HG02759 (cell line): ENCODE data around the gene FRMD5.
"Not testable (repeated sequence)": the region's sequence is repeated elsewhere in the genome, so short reads cannot be mapped to it uniquely, and the experiment has no call there.

Experiments
- ATAC-seq: cut with Tn5 transposase; IDR thresholded peaks from one replicate; pipeline ENCODE4 v1.9.1; 2021; ENCODE audit warnings: mild to moderate bottlenecking, moderate library complexity; ENCODE audit not compliant: unreplicated experiment

FRMD5 gene

DNA sequence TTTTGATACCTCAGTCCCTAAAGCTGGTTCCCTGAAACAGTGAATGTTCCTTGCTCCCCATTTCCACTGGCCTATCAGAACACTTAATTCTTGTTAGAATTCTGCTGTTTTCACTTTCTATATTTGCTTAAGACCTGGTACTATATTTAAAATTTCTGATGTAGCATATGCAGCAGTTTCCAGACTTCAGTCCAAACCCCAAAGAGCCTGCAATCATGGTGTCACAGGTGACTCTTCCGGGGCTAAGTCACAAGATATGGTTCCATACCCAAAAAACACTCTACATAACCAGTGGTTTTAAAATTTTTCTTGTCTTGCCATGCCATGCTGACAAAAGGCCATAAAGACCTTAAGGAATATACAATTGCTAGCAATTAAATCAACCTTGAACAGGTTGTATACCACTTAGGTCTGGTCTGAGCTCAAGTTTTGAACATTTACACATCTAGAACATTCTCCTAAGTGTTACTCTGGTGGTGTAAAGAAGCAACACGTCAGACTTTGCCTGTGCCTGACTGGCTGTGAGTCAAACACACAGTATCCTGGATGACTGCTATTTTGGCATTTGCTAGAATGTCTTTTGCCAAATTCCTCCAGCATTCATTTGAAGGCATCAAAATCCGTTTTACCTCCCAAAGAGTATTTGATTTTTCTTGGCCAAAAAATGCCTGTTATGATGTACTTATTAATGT, 160.0 kb downstream of the FRMD5 start:
- ATAC-seq = no peak

DNA sequence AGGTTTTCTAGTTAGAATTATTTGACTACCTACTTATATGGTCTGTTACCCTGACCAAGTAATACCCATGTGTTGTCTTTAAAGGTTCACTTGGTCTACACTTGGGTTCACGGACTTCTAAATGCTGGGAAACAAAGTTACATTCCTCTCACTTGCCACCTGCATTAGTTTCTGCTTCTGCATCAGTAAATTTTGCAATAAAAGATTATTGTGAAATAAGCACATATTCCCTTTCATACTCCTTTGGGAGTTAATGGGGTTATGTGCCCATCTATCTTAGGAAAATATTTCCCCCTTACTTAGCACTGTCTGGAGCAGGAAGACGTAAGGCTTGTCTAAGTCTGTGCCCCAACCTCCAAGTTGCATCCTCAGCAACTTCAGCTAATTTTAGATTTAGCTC, 160.7 kb downstream of the FRMD5 start:
- ATAC-seq = no peak

- no peak for ATAC-seq
These were observed 161.2 kb downstream of the FRMD5 start for GRCh38 chr15:44033894-44034293.

GRCh38 chr15:44032820-44033219, 162.3 kb downstream of the FRMD5 start:
- ATAC-seq = not testable (repeated sequence)

GRCh38 chr15:44029940-44030568, 165.0 kb downstream of the FRMD5 start:
- ATAC-seq = no peak

GRCh38 chr15:44029003-44029402, 166.1 kb downstream of the FRMD5 start:
- ATAC-seq = no peak

DNA sequence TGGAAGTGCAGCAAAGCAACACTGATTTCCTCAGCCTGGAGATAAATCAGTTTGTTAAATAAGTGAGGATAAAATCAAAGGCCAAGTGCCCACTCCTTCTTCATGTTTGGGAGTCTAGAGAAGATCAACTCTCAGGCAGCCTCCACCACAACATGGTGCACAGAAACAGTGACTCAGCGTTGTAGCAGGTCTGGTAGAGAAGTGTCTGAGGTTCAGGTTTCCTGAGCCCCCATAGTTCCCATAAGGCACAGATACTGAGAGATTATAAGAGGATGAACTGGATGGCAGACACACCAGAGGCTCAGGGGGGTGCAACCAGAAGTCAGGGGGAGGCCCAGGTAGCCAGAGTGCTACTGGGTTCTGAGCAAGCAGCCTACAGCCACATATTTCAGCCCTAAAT, 166.7 kb downstream of the FRMD5 start:
- ATAC-seq = no peak

DNA sequence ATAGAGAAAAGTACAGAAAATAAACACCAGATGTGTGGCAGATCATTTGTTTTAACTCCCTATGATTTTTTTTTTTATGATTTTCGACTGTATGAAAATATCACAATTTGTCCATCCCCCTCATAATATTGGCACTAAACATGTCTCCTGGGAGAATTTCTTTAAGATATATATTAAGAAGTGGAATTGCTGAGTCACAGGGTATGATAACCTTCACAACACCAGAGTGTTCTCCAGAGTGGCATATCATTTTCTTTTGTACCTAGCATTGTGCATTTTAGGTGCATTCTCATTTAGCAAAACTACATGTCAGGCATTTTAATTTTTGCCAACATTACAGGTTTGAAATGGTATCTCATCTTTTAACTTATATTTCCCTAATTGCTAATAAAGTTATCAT, 170.9 kb downstream of the FRMD5 start:
- ATAC-seq = no peak

DNA sequence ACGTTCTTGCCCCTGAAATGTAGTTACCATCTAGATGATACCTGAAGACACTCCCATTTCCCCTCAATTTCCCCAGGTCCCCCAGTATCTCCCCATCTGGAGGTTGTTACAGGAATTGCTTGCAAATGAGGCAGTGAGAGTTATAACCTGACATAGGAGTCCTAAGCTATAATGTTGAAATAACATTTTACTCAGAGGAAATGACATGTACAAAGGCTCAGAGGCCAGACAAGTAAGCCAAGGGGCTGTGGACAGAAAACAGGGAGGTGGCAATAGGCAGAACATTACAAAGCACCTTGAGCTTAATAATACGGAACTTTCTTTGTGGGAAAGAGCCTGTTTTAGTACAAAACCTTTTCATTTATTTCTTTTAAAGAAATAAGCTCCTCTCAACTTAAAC, 171.9 kb downstream of the FRMD5 start:
- ATAC-seq = no peak

DNA sequence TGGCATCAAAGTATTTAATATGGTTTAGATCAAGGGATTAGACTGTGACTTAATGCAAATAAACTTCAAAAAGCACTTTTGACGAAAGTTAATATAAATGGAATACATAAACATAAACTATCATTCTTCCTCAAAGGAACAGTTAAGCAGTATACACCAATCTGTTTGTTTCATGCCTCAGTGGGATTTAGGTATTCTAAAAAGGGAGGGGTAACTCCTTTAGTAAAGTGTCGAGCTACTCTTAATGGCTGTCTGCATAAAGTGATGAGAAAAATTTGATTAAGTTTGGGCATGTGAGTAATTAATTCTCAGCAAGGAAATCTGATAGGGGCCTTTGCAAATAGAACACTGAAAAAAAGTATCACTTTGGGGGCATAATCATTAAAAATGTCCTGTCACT, 176.9 kb downstream of the FRMD5 start:
- ATAC-seq = no peak

- ATAC-seq = no peak
These were observed 179.3 kb downstream of the FRMD5 start for GRCh38 chr15:44015545-44016305.

DNA sequence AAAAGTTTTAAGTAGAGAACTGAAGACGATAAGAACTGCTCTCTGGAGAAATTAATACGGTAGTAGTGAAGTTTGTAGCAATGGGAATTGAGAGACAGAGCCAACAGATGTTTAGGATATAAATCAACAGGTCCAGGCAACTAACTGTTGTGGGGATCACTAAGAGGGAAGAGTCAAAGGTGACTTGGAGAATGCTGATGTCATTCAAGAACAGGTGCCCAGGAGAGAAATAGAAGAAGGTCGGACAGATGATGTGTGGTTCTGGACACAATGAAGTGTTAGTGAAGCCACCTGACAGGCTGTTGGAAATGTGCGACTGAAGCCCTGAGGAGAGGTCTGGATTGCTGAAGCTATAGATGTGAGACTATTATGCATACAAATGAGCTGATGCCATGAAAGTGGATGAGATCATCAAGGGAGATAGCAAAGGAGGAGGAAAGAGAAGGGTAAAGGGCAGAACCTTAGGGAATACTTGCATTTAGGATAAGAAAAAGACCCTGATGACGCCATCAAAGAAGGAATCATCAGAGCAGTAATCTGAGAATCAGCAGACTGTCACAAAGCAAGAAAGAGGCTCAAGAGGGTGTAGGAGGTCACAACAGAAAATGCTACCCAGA, 183.7 kb downstream of the FRMD5 start:
- ATAC-seq = no peak

DNA sequence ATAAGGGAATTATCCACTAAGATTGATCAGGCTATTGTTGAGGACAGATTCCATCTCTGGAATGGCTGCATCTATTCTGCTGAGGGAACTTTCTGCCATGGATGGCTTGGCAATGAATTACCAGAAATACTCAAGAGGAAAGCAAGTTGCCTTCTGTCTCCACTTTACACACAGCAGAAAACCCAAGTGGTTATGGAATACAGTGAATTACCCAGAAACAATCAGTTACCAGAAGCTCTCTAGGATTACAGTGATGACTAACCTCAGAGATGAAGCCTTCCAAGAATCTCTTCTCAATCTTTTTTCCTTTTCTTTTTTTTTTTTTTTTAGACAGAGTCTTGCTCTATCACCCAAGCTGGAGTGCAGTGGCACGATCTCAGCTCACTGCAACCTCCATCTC, 185.0 kb downstream of the FRMD5 start:
- ATAC-seq = no peak

- ATAC-seq = no peak
These were observed 186.0 kb downstream of the FRMD5 start for GRCh38 chr15:44009038-44009437.

DNA sequence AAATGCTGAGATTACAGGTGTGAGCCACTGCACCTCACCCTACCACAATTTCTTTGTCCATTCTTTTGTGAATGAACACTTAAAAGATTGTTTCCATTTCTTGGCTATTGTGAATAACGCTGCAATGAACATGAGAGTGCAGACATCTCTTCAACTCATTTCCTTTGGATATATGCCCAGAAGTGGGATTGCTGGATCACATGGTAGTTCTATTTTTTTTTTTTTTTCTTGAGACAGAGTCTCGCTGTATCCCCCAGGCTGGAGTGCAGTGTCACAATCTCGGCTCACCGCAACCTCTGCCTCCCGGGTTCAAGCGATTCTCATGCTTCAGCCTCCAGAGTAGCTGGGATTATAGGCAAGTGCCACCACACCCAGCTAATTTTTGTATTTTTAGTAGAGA, 194.8 kb downstream of the FRMD5 start:
- not testable (repeated sequence) for ATAC-seq

DNA sequence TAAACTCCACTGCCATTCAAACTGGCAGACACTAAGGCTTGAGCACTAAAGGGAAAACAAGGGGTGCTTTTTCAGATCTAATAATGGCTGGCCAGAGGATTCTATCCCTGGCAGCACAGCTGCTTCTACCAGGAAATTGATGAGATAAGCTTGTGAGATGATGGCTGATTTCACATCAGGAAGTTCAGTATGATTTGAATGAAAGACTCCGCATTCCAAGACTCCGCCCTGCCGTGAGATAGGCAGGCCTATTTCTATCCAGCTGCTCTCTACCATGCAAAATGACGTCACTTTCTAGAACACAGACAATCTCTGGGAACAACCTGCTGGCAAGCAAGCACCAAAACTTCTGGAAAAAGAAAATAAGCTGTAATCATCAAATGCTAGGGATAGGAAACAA, 196.5 kb downstream of the FRMD5 start:
- ATAC-seq = no peak

- ATAC-seq = no peak
These were observed 203.9 kb downstream of the FRMD5 start for GRCh38 chr15:43991206-43991605.

DNA sequence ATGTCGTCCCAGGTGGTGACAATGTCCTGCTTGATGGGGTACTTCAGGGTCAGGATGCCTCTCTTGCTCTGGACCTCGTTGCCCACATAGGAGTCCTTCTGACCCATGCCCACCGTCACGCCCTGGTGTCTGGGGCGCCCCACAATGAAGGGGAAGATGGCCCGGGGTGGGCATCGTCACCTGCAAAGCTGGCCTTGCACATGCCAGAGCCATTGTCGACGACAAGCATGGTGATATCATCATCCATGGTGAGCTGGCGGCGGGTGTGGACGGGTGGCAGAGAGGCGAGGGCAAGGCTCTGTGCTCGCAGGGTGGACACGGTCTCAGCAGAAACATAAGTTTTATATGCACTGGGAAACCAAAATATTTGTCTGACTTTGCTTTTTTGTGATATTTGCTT, 205.1 kb downstream of the FRMD5 start:
- ATAC-seq = no peak

- ATAC-seq = no peak
These were observed 206.2 kb downstream of the FRMD5 start for GRCh38 chr15:43988900-43989299.

DNA sequence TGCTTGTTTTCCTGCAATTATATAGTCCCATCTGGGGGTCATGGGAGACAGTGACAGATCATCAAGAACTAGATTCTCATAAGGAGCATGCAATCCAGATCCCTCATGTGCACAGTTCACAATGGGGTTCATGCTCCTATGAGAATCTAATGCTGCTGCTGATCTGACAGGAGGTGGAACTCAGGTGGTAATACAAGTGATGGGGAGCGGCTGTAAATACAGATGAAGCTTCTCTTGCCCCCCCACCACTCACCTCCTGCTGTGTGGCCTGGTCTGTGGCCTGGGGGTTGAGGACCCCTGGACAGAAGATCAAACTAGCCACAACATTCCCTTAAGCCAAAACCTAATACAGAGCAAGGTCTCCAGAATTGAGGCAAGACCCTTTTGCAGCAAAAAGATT, 207.1 kb downstream of the FRMD5 start:
- no peak for ATAC-seq

GRCh38 chr15:43985976-43986680, 208.9 kb downstream of the FRMD5 start:
- ATAC-seq = no peak
